Measurements from ENCODE around the gene ATP11B. TPM values are rescaled to one million over a fixed set of nuclear protein-coding genes. Genes with fewer than 3 reads are reported as not detected.

The ATP11B gene
- total RNA-seq, 1 donor from 2014 or later, result 38.6 TPM

DNA sequence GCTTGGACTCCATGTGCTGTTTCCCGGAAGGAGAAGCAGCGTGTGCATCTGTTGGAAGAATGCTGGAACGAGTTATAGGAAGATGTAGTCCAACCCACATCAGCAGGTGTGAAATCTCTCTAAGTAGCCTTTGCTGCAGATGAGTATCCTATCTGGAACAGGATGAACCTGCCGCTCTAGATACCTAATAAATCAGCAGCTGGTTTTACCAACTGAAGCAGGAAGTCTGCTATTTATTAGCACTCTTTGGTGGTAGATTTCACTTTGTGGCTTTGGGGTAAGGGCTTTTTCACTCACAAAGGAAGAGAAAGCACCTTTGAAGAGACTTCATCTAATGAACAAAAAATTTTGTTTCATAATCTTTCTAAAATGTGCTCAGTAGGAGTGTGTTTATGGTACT lies 120.6 kb downstream of the ATP11B start:
- TF ChIP-seq, protein P1, sequence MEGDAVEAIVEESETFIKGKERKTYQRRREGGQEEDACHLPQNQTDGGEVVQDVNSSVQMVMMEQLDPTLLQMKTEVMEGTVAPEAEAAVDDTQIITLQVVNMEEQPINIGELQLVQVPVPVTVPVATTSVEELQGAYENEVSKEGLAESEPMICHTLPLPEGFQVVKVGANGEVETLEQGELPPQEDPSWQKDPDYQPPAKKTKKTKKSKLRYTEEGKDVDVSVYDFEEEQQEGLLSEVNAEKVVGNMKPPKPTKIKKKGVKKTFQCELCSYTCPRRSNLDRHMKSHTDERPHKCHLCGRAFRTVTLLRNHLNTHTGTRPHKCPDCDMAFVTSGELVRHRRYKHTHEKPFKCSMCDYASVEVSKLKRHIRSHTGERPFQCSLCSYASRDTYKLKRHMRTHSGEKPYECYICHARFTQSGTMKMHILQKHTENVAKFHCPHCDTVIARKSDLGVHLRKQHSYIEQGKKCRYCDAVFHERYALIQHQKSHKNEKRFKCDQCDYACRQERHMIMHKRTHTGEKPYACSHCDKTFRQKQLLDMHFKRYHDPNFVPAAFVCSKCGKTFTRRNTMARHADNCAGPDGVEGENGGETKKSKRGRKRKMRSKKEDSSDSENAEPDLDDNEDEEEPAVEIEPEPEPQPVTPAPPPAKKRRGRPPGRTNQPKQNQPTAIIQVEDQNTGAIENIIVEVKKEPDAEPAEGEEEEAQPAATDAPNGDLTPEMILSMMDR (IDR thresholded peaks at IDR 0.05; ENCODE audit: insufficient read depth, low read length, poor library complexity, severe bottlenecking), result no peak
- H3K36me3 ChIP-seq (ENCODE audit: control insufficient read depth, insufficient read depth, low read length), result no peaks in the 10 kb centered on the region
- DNase-seq (ENCODE audit: low read depth), result no peak
- H3K4me3 ChIP-seq (ENCODE audit: low read depth, low read length), result no peak overlapping the region
- H3K27me3 ChIP-seq (ENCODE audit: control insufficient read depth, insufficient read depth, low read length), result no peaks in the 10 kb centered on the region

DNA sequence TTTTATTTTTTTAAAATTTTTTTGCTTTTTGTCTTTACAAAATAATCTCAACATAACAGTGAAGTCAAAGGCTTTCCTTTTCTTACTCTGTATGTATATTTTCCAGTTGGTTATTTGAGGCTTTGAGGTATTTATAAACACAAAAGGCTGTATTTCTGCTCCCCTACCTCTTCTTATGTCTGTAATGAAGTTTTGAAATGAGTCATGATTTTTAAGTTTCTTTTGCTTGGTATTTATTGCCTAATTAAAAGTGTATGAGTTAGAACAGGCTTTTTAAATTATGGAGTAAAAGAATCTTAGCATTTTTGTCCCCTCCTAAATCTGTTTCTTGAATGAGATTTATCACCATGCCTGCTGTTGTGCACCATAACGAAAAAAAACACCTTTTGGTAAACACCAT lies 121.0 kb downstream of the ATP11B start:
- Histone ChIP-seq H3K27me3 (ENCODE audit: control insufficient read depth, insufficient read depth, low read length) (no peaks in the 10 kb centered on the region), H3K4me3 (ENCODE audit: low read depth, low read length) (no peak overlapping the region), H3K36me3 (ENCODE audit: control insufficient read depth, insufficient read depth, low read length) (no peaks in the 10 kb centered on the region)
- TF ChIP-seq, protein P1 (IDR thresholded peaks at IDR 0.05; ENCODE audit: insufficient read depth, low read length, poor library complexity, severe bottlenecking), result no peak
- DNase-seq (ENCODE audit: low read depth), result no peak

DNA sequence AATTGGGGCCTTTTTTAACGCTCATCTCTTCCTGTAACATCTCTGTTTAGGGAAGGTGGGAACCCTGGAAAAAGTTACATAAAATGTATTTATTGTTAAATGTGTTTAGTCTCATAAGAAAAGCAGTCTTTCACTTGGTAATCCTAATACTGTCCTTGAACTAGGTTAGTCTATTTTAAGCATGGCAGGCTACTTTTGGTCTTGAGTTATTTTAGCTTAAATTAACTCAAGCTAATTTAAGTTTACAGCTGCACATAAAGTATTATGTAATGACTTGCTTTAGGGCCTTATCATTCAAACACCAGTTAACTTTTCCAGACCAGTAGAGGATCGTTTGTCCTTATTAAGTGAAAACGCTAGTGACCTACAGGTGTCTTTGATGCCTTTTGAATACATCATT lies 123.8 kb downstream of the ATP11B start:
- Histone ChIP-seq H3K27me3 (ENCODE audit: control insufficient read depth, insufficient read depth, low read length) (no peaks in the 10 kb centered on the region), H3K36me3 (ENCODE audit: control insufficient read depth, insufficient read depth, low read length) (no peaks in the 10 kb centered on the region), H3K4me3 (ENCODE audit: low read depth, low read length) (no peak overlapping the region)
- DNase-seq (ENCODE audit: low read depth), result no peak
- TF ChIP-seq, protein P1 (IDR thresholded peaks at IDR 0.05; ENCODE audit: insufficient read depth, low read length, poor library complexity, severe bottlenecking), result no peak

DNA sequence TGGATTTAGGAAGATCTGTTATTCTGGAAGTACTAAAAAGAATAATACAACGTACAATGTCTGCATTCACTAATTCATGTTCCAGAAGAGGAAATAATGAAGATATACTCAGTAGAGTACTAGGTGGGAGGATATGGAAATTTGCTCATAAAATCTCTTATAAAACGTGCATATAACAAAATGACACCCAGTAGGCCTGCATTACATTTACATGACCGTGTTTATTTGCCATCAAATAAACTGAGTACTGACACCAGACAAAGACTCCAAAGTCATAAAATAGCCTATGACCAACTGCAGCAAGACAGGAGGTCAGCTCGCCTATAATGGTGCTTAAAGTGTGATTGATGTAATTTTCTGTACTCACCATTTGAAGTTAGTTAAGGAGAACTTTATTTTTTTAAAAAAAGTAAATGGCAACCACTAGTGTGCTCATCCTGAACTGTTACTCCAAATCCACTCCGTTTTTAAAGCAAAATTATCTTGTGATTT lies 126.6 kb downstream of the ATP11B start:
- DNase-seq (ENCODE audit: low read depth), result no peak
- TF ChIP-seq, protein P1 (IDR thresholded peaks at IDR 0.05; ENCODE audit: insufficient read depth, low read length, poor library complexity, severe bottlenecking), result no peak
- Histone ChIP-seq H3K36me3 (ENCODE audit: control insufficient read depth, insufficient read depth, low read length) (no peaks in the 10 kb centered on the region), H3K4me3 (ENCODE audit: low read depth, low read length) (no peak overlapping the region), H3K27me3 (ENCODE audit: control insufficient read depth, insufficient read depth, low read length) (no peaks in the 10 kb centered on the region)

DNA sequence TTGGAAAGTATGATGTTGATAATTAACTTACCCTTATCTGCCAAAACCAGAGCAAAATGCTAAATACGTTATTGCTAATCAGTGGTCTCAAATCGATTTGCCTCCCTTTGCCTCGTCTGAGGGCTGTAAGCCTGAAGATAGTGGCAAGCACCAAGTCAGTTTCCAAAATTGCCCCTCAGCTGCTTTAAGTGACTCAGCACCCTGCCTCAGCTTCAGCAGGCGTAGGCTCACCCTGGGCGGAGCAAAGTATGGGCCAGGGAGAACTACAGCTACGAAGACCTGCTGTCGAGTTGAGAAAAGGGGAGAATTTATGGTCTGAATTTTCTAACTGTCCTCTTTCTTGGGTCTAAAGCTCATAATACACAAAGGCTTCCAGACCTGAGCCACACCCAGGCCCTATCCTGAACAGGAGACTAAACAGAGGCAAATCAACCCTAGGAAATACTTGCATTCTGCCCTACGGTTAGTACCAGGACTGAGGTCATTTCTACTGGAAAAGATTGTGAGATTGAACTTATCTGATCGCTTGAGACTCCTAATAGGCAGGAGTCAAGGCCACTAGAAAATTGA lies 127.3 kb downstream of the ATP11B start:
- Histone ChIP-seq H3K36me3 (ENCODE audit: control insufficient read depth, insufficient read depth, low read length) (no peaks in the 10 kb centered on the region), H3K4me3 (ENCODE audit: low read depth, low read length) (no peak overlapping the region), H3K27me3 (ENCODE audit: control insufficient read depth, insufficient read depth, low read length) (no peaks in the 10 kb centered on the region)
- TF ChIP-seq, protein P1 (IDR thresholded peaks at IDR 0.05; ENCODE audit: insufficient read depth, low read length, poor library complexity, severe bottlenecking), result no peak
- DNase-seq (ENCODE audit: low read depth), result no peak
